Measurements from ENCODE around the gene SLC15A1. TPM values are rescaled to one million over a fixed set of nuclear protein-coding genes. Genes with fewer than 3 reads are reported as not detected.

Gene SLC15A1
- total RNA-seq, 2 experiments from 2014 or later = not detected

- no peak for TF ChIP-seq CTCF (conservative IDR thresholded peaks at IDR 0.05; ENCODE audit: low read length)
- TF ChIP-seq EZH2phosphoT487 (IDR thresholded peaks at IDR 0.05; ENCODE audit: borderline replicate concordance, low read depth, low read length) = no peak
- POLR2A ChIA-PET = interaction anchor here (0.6 to 1.1 kb wide), 6 partner anchors 8 to 630 kb away, joined by 3 to 10 read pairs (median 4); no protein-coding TSS in a partner anchor
- Histone ChIP-seq H3K4me2 (ENCODE audit: low read length) (peak overlapping the region; percentile 51), H3K79me2 (ENCODE audit: insufficient read depth, low read depth, low read length) (no peaks in the 10 kb centered on the region), H3K36me3 (ENCODE audit: insufficient read depth, low read length) (no peaks in the 10 kb centered on the region), H2AFZ (ENCODE audit: low read length) (peak overlapping the region; percentile 41; the same call in 1 of the 2 replicates), H3K27ac (ENCODE audit: low read depth, low read length, poor library complexity, severe bottlenecking) (peak overlapping the region; percentile 92), H3K9me2 (ENCODE audit: insufficient read depth, low read length) (no peaks in the 10 kb centered on the region), H4K20me1 (ENCODE audit: insufficient read depth, low read length) (no peaks in the 10 kb centered on the region), H3K4me3 (ENCODE audit: low read depth, low read length, poor library complexity, severe bottlenecking) (no peak overlapping the region), H3K9me3 (ENCODE audit: low read length) (no peaks in the 10 kb centered on the region), H3K4me1 (ENCODE audit: insufficient read depth, low read length, poor library complexity, severe bottlenecking) (peaks cover 28% of the 10 kb centered on the region)
- intact Hi-C loops (cut with micrococcal nuclease; ENCODE audit: unreplicated experiment) = no loop called here
- DNase-seq (ENCODE audit: low spot score) = peak; percentile 76
- BruUV-seq (replicated peaks) = no TSS peak
- CTCF ChIA-PET (ENCODE audit: unreplicated experiment) = no interaction called here
Observed at GRCh38 chr13:98707281-98707999, 45.0 kb downstream of the SLC15A1 start.

DNA sequence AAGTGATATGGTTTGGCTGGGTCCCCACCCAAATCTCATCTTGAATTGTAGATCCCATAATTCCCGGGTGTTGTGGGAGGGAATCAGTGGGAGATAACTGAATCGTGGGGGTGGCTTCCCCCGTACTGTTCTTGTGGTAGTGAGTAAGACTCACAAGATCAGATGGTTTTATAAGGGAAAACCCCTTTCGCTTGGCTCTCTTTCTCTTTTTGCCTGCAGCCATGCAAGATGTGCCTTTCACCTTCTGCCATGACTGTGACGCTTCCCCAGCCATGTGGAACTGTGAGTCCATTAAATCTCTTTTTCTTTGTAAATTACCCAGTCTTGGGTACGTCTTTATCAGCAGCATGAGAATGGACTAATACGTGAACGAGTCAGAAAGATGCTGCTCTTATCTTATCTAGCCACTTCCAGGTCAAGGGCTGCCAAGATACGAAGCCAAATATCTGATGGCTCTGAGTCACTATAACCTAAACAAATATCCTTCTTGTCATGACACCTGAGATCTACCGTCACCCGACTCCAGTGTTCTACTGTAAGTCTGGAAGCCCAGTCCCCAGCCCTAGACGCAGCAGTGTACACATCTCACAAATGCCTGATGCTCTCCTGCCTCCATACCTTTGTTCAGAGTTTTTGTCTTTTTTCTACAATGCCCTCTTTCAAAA is 45.9 kb downstream of the SLC15A1 start:
- peaks cover 29% of the 10 kb centered on the region for H3K4me1 ChIP-seq (ENCODE audit: insufficient read depth, low read length, poor library complexity, severe bottlenecking)
- no peaks in the 10 kb centered on the region for H3K36me3 ChIP-seq (ENCODE audit: insufficient read depth, low read length)
- TF ChIP-seq EZH2phosphoT487 (IDR thresholded peaks at IDR 0.05; ENCODE audit: borderline replicate concordance, low read depth, low read length) = no peak
- TF ChIP-seq CTCF (conservative IDR thresholded peaks at IDR 0.05; ENCODE audit: low read length) = no peak
- H3K9me3 ChIP-seq (ENCODE audit: low read length) = no peaks in the 10 kb centered on the region
- H3K4me3 ChIP-seq (ENCODE audit: low read depth, low read length, poor library complexity, severe bottlenecking) = peak overlapping the region; percentile 19
- no peaks in the 10 kb centered on the region for H4K20me1 ChIP-seq (ENCODE audit: insufficient read depth, low read length)
- H3K9me2 ChIP-seq (ENCODE audit: insufficient read depth, low read length) = no peaks in the 10 kb centered on the region
- ChIA-PET POLR2A (interaction anchor here (0.5 kb wide), 1 partner anchor 1040 kb away, joined by 4 read pairs; no protein-coding TSS in a partner anchor), CTCF (ENCODE audit: unreplicated experiment) (no interaction called here)
- intact Hi-C loops (cut with micrococcal nuclease; ENCODE audit: unreplicated experiment) = no loop called here
- H3K79me2 ChIP-seq (ENCODE audit: insufficient read depth, low read depth, low read length) = no peaks in the 10 kb centered on the region
- peak overlapping the region; percentile 41; the same call in 1 of the 2 replicates for H2AFZ ChIP-seq (ENCODE audit: low read length)
- peak overlapping the region; percentile 51 for H3K4me2 ChIP-seq (ENCODE audit: low read length)
- no peak for DNase-seq (ENCODE audit: low spot score)
- H3K27ac ChIP-seq (ENCODE audit: low read depth, low read length, poor library complexity, severe bottlenecking) = peak overlapping the region; percentile 92
- BruUV-seq (replicated peaks) = no TSS peak

Data from OCI-LY7 (cell line).